Heart right ventricle (tissue), 16 donors: ENCODE data around the gene TSHR. TPM values are rescaled to one million over a fixed set of nuclear protein-coding genes. Genes with fewer than 3 reads are reported as not detected.

Source experiments
- ATAC-seq, 8 donors: fragments of 200-7000 bp; cut with Tn5 transposase; one replicate each; pipeline ENCODE4 v1.9.1; 2020; ENCODE audit warnings: mild to moderate bottlenecking in 8 of 8, moderate library complexity in 8 of 8, moderate number of reproducible peaks in 1 of 8
- DNase-seq, 2 donors: peaks; one replicate each; pipeline ENCODE4 v3.0.0-alpha.2; 2020
- H3K27ac ChIP-seq, 10 donors: fragments of 200-600 bp; sonication (generic) in 2 of 10; one replicate each; pipeline versions ENCODE4 v1.5.0 to v1.8.0; 2020 to 2022; ENCODE audit warnings: mild to moderate bottlenecking in 3 of 10
- H3K27me3 ChIP-seq, 7 donors: fragments of 200-600 bp; one replicate each; pipeline ENCODE4 v1.8.0; 2021 to 2022; ENCODE audit warnings: mild to moderate bottlenecking in 2 of 7
- H3K36me3 ChIP-seq, 9 donors: fragments of 200-600 bp; sonication (generic) in 1 of 9; one replicate each; pipeline versions ENCODE4 v1.5.0 to v1.8.0; 2020 to 2022; ENCODE audit warnings: mild to moderate bottlenecking in 2 of 9
- H3K4me1 ChIP-seq, 9 donors: fragments of 200-600 bp; sonication (generic) in 1 of 9; one replicate each; pipeline versions ENCODE4 v1.5.0 to v1.8.0; 2020 to 2022; ENCODE audit warnings: mild to moderate bottlenecking in 4 of 9
- H3K4me3 ChIP-seq, 10 donors: fragments of 200-600 bp; sonication (generic) in 2 of 10; one replicate each; pipeline versions ENCODE4 v1.5.0 to v1.8.0; 2020 to 2022; ENCODE audit warnings: mild to moderate bottlenecking in 7 of 10, moderate library complexity in 2 of 10
- H3K9me3 ChIP-seq, 11 donors: fragments of 200-600 bp in 10 of 11; sonication (generic) in 2 of 11; one replicate each; pipeline versions ENCODE4 v1.5.0 to v1.8.0; 2013 to 2022; ENCODE audit warnings: mild to moderate bottlenecking in 2 of 11, control low read depth in 1 of 11, moderate library complexity in 1 of 11
- CTCF ChIP-seq, 9 donors: fragments of 200-600 bp; sonication (generic) in 2 of 9; IDR thresholded peaks; one replicate each; pipeline versions ENCODE4 v1.5.0 to v1.8.0; 2021 to 2022; ENCODE audit warnings: antibody characterized with exemption in 9 of 9, mild to moderate bottlenecking in 5 of 9, moderate library complexity in 1 of 9
- WGBS, 2 donors: extraction: QIAGEN DNeasy Blood & Tissue Kit; methylation state at CpG; one replicate each; pipeline ENCODE4 v1.1.7; 2013; ENCODE audit warnings: inconsistent platforms in 1 of 2; 5-methylcytosine and 5-hydroxymethylcytosine counted together
- intact Hi-C, 10 donors: fragments of 100-400 bp; cut with DNase I; formaldehyde crosslinking; loops; one replicate each; pipeline versions ENCODE4 v1.11.1 to v1.14.2; 2022
- polyA plus RNA-seq, 2 donors: library from polyadenylated mRNA; stranded (reverse); fragments of 200-250 nt; gene quantifications; one replicate each; pipeline ENCODE4 v1.2.3, GENCODE V29; 2013
- total RNA-seq, 10 donors: library from RNA; stranded (reverse); fragmentation: NEBNext Ultra II Directional in 3 of 10; extraction: Animal tissue kit (Norgen Biotek cat#: 25700) in 3 of 10; gene quantifications; one replicate each; pipeline versions ENCODE4 v1.2.1 to v1.2.4, GENCODE V29; 2021 to 2023
- donor health status: Arrhythmogenic right ventricular cardiomyopathy.
- donor health status: ischemic (EF 13 %, LVEDD 7.1; RV severe dilation, severe dysfunction).
- donor health status: healthy with polysubstance abuse.
- donor health status: DM: no; HTN: yes; CAD: no.
- donor health status: DM: no; HTN: no; CAD: no.
- donor health status: ischemic (EF 25% LVEDD 6.9; RV normal size, moderate dysfunction).
- donor health status: ischemic (EF 25% LVEDD 5.7; RV mildly dilated, moderate dysfunction).
- donor health status: healthy.
- donor health status: DM: yes; HTN: yes; CAD: no.
- donor health status: Ischemic cardiomyopathy.
- donor health status: ischemic (EF 35%, LVEDD 5.7; RV mildly dilated, moderate dysfunction).
- donor health status: nonischemic (EF 11% LVEDD 7.7; RV severe dilation, severe dysfunction).
- donor health status: DM: yes; HTN: yes; CAD: no.
- donor health status: PGD.
- donor health status: ischemic (EF 29% LVEDD 5.4; RV normal size, mild dysfunction).
- donor health status: nonischemic (EF 23%, LVEDD 6.1; RV moderate dilation, normal function).

TSHR gene
- total and polyA plus RNA-seq, 12 donors: 0.04 TPM; not detected in 11

DNA sequence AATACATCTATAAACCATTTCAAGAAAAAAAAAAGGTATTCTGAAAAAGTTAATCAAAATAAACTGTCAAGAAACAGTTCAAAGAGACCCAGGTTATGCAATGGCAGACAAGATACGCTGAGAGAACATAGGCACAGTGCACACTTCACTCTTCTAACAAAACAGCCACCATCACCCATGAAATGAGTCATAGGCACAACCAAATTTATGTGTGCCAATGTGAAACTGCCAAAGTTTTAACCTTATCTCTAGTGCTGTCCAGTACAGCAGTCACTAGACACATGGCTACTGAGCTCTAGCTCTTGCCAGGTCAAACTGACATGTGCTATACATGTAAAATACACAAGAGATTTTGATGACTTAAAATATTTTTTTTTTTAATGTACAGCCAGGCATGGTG lies 15.3 kb upstream of the TSHR start:
- Histone ChIP-seq H3K36me3 (no peaks in the 10 kb centered on the region), H3K27ac (no peak overlapping the region), H3K27me3 (peaks cover 0 to 3% (median 0%) of the 10 kb centered on the region in 7 donors), H3K4me3 (no peak overlapping the region), H3K9me3 (no peaks in the 10 kb centered on the region), H3K4me1 (peaks cover 0 to 22% (median 12%) of the 10 kb centered on the region in 9 donors)
- intact Hi-C loops: no loop called here
- no peak for ATAC-seq
- no peak for DNase-seq
- no peak for TF ChIP-seq CTCF (IDR thresholded peaks at IDR 0.05)
- WGBS, 2 donors: 84 to 97% methylated on average over 1 of the region's 1 CpG

- Histone ChIP-seq H3K27ac (peak within 1 kb of the TSS in 8 of 10 donors; percentile 15 to 84 (median 56)), H3K36me3 (no peaks in the 10 kb centered on the region), H3K9me3 (no peaks in the 10 kb centered on the region), H3K27me3 (peaks cover 0 to 10% (median 2%) of the 10 kb centered on the region in 7 donors), H3K4me1 (peaks cover 0 to 22% (median 12%) of the 10 kb centered on the region in 9 donors), H3K4me3 (peak within 1 kb of the TSS; percentile 52 to 87 (median 72))
- ATAC-seq: peak; percentile 100
- 1 to 2% methylated on average over 40 of the region's 40 CpGs for WGBS, 2 donors
- no peak for TF ChIP-seq CTCF (IDR thresholded peaks at IDR 0.05)
- DNase-seq: peak; percentile 94 to 98
- intact Hi-C loops: no loop called here
Observed at GRCh38 chr14:80941241-80942185, 13.9 kb upstream of the TSHR start, which contains the start of gene CEP128. Gene CEP128 (minus strand): TSS chr14:80941738.

GRCh38 chr14:80942191-80942600 lies 13.2 kb upstream of the TSHR start:
- ATAC-seq: peak in 2 of 8 donors; percentile 4 to 32

More at GRCh38 chr14:80942191-80942600, 13.2 kb upstream of the TSHR start:
- Histone ChIP-seq H3K27me3 (peaks cover 0 to 16% (median 5%) of the 10 kb centered on the region in 7 donors), H3K4me3 (peak overlapping the region in 9 of 10 donors; percentile 17 to 87 (median 75)), H3K27ac (peak overlapping the region in 8 of 10 donors; percentile 2 to 84 (median 56)), H3K4me1 (peaks cover 0 to 22% (median 12%) of the 10 kb centered on the region in 9 donors), H3K36me3 (no peaks in the 10 kb centered on the region), H3K9me3 (no peaks in the 10 kb centered on the region)
- intact Hi-C loops: no loop called here
- 31 to 46% methylated on average over 5 of the region's 5 CpGs for whole genome bisulfite sequencing, 2 donors
- TF ChIP-seq CTCF (IDR thresholded peaks at IDR 0.05): no peak
- no peak for DNase-seq
